Epithelial cell of alveolus of lung (primary cell): ENCODE results near the gene MYRFL. TPM values are rescaled to one million over a fixed set of nuclear protein-coding genes. Genes with fewer than 3 reads are reported as not detected.

Source experiments
- total RNA-seq: library from RNA; depleted of rRNA; stranded (reverse); fragments of >200 nt; gene quantifications from 2 replicates; pipeline ENCODE4 v1.2.1, GENCODE V29; 2015

Gene MYRFL
- total RNA-seq: under 0.01 TPM in 1 of 2 replicates, not detected in the other

GRCh38 chr12:69824966-69825560 lies at the start of gene MYRFL:
Gene MYRFL, plus strand, starts transcription at chr12:69825227. Its CDS starts 291 bp downstream, at chr12:69825518.

Other genes starting within 250 kb of the MYRFL start
- 115 and 257 TPM in 2 replicates for gene CCT2, start 239.8 kb upstream of the MYRFL start, total RNA-seq
- not detected in 2 replicates for gene LRRC10, start 214.3 kb upstream of the MYRFL start, total RNA-seq
- gene BEST3, start 125.9 kb upstream of the MYRFL start, total RNA-seq: 1.0 TPM in 1 of 2 replicates, not detected in the other
- gene RAB3IP, start 86.4 kb upstream of the MYRFL start, total RNA-seq: 1.1 and 3.0 TPM in 2 replicates